H1 (cell line): ENCODE results near the gene UBTD1. TPM values are rescaled to one million over a fixed set of nuclear protein-coding genes. Genes with fewer than 3 reads are reported as not detected.

ENCODE experiments used
- CTCF ChIA-PET: fragments of 300-600 bp; sonication (Branson Sonifier 250); formaldehyde crosslinking; loops from one replicate; lab custom pipeline; 2021; ENCODE audit not compliant: partially characterized antibody; lab: Charles Lee
- POLR2A ChIA-PET: fragments of 300-600 bp; sonication (Branson Sonifier 250); formaldehyde crosslinking; loops from one replicate; lab custom pipeline; 2021; ENCODE audit warnings: inconsistent platforms; ENCODE audit not compliant: partially characterized antibody; lab: Charles Lee
- DNase-seq, 2 experiments: peaks; one replicate each; pipeline versions ENCODE4 v3.0.0 to v3.0.0-alpha.2; 2010 to 2022; ENCODE audit warnings: low spot score in 2 of 2, low read depth in 1 of 2, mixed read lengths in 1 of 2
- FAIRE-seq: peaks from 2 replicates; lab custom pipeline; 2011; peaks lifted over from hg19 to GRCh38; lab: Jason Lieb, UNC
- H2AFZ ChIP-seq: 2 replicates; pipeline ENCODE4 v1.8.1; 2012; ENCODE audit warnings: low read length, inconsistent platforms
- H2AK5ac ChIP-seq: 2 replicates; pipeline ENCODE4 v1.6.1; 2013; ENCODE audit warnings: low read depth, low read length
- H2BK120ac ChIP-seq: replicated peaks from 2 replicates; pipeline ENCODE3; 2013; ENCODE audit warnings: low read depth, low read length, inconsistent platforms
- H2BK12ac ChIP-seq: 2 replicates; pipeline ENCODE4 v1.6.1; 2013; ENCODE audit warnings: low read depth, low read length
- H2BK15ac ChIP-seq: 2 replicates; pipeline ENCODE4 v1.6.1; 2013; ENCODE audit warnings: low read length
- H2BK20ac ChIP-seq: 2 replicates; pipeline ENCODE4 v1.6.1; 2013; ENCODE audit warnings: low read length
- H2BK5ac ChIP-seq: 2 replicates; pipeline ENCODE4 v1.6.1; 2013; ENCODE audit warnings: low read depth, low read length
- H3K14ac ChIP-seq: 2 replicates; pipeline ENCODE4 v1.6.1; 2013; ENCODE audit warnings: inconsistent platforms; ENCODE audit not compliant: insufficient read length
- H3K18ac ChIP-seq: 2 replicates; pipeline ENCODE4 v1.6.1; 2013; ENCODE audit warnings: low read length; ENCODE audit errors: extremely low read depth
- H3K23ac ChIP-seq: 2 replicates; pipeline ENCODE4 v1.6.1; 2013; ENCODE audit warnings: inconsistent platforms; ENCODE audit not compliant: insufficient read length
- H3K23me2 ChIP-seq: 2 replicates; pipeline ENCODE4 v1.6.1; 2013; ENCODE audit warnings: low read depth, low read length
- H3K27ac ChIP-seq: 2 replicates; pipeline ENCODE4 v1.6.1; 2011; ENCODE audit warnings: low read depth, low read length, inconsistent platforms
- H3K27me3 ChIP-seq, 4 experiments: replicated peaks in 1 of 4; 1 replicate in 1 of 4; 2 replicates in 3 of 4; pipeline versions ENCODE4 v1.6.1 to v1.8.1; 2011 to 2013; ENCODE audit warnings: low read length in 3 of 4, mild to moderate bottlenecking in 3 of 4, inconsistent platforms in 2 of 4, mixed read lengths in 2 of 4, moderate library complexity in 1 of 4; ENCODE audit not compliant: control insufficient read depth in 3 of 4, insufficient read depth in 3 of 4; ENCODE audit errors: extremely low read depth in 1 of 4
- H3K36me3 ChIP-seq, 4 experiments: 2 replicates each; pipeline versions ENCODE4 v1.6.1 to v1.8.1; 2011 to 2013; ENCODE audit warnings: mild to moderate bottlenecking in 4 of 4, low read length in 3 of 4, moderate library complexity in 2 of 4, control low read depth in 1 of 4, inconsistent platforms in 1 of 4; ENCODE audit not compliant: insufficient read depth in 4 of 4, control insufficient read depth in 2 of 4
- H3K4ac ChIP-seq: replicated peaks from 2 replicates; pipeline ENCODE3; 2013; ENCODE audit warnings: low read length, low read depth, mixed read lengths, inconsistent platforms; ENCODE audit not compliant: insufficient read length
- H3K4me1 ChIP-seq, 4 experiments: replicated peaks in 1 of 4; 1 replicate in 1 of 4; 2 replicates in 3 of 4; pipeline versions ENCODE4 v1.6.1 to v1.8.1; 2011 to 2013; ENCODE audit warnings: low read length in 3 of 4, inconsistent platforms in 2 of 4, mixed read lengths in 1 of 4; ENCODE audit not compliant: insufficient read depth in 4 of 4, control insufficient read depth in 3 of 4
- H3K4me2 ChIP-seq, 2 experiments: 2 replicates each; pipeline versions ENCODE4 v1.6.1 to v1.8.1; 2011 to 2013; ENCODE audit warnings: low read depth in 2 of 2, low read length in 2 of 2, control low read depth in 1 of 2, inconsistent platforms in 1 of 2, mild to moderate bottlenecking in 1 of 2; ENCODE audit not compliant: insufficient read depth in 1 of 2
- H3K4me3 ChIP-seq, 4 experiments: fragments of 200-600, 300-600 bp in 1 of 4; sonication (generic), shearing (Covaris generic), sonication (Bioruptor Twin) in 1 of 4; 2 replicates each; pipeline versions ENCODE4 v1.5.1 to v1.8.1; 2011 to 2016; ENCODE audit warnings: low read length in 4 of 4, low read depth in 3 of 4, control low read depth in 2 of 4, inconsistent platforms in 2 of 4, mild to moderate bottlenecking in 2 of 4, mixed read lengths in 1 of 4, moderate library complexity in 1 of 4; ENCODE audit not compliant: insufficient read depth in 2 of 4; ENCODE audit errors: extremely low read depth in 1 of 4
- H3K56ac ChIP-seq: replicated peaks from 2 replicates; pipeline ENCODE3; 2013; ENCODE audit warnings: low read depth, mild to moderate bottlenecking, mixed read lengths, low read length, inconsistent platforms; ENCODE audit not compliant: insufficient read length
- H3K79me1 ChIP-seq: 2 replicates; pipeline ENCODE4 v1.6.1; 2013; ENCODE audit warnings: low read depth, low read length, control low read depth
- H3K79me2 ChIP-seq, 2 experiments: 2 replicates each; pipeline versions ENCODE4 v1.6.1 to v1.8.1; 2012 to 2013; ENCODE audit warnings: low read length in 2 of 2, mild to moderate bottlenecking in 2 of 2, inconsistent platforms in 1 of 2; ENCODE audit not compliant: insufficient read depth in 2 of 2, control insufficient read depth in 1 of 2
- H3K9ac ChIP-seq, 4 experiments: replicated peaks in 1 of 4; 1 replicate in 1 of 4; 2 replicates in 3 of 4; pipeline versions ENCODE4 v1.6.1 to v1.8.1; 2011 to 2013; ENCODE audit warnings: low read depth in 3 of 4, low read length in 3 of 4, control low read depth in 2 of 4, mild to moderate bottlenecking in 2 of 4, moderate library complexity in 2 of 4, inconsistent platforms in 1 of 4; ENCODE audit errors: extremely low read depth in 1 of 4
- H3K9me3 ChIP-seq, 2 experiments: 2 replicates each; pipeline versions ENCODE4 v1.6.1 to v1.8.1; 2012 to 2013; ENCODE audit warnings: mild to moderate bottlenecking in 2 of 2, moderate library complexity in 2 of 2, control low read depth in 1 of 2, inconsistent platforms in 1 of 2, low read depth in 1 of 2, low read length in 1 of 2, mixed read lengths in 1 of 2; ENCODE audit not compliant: insufficient read depth in 2 of 2
- H4K20me1 ChIP-seq, 2 experiments: replicated peaks in 1 of 2; 2 replicates each; pipeline versions ENCODE3 to v1.8.1; 2011 to 2013; ENCODE audit warnings: inconsistent platforms in 2 of 2, low read length in 2 of 2, mild to moderate bottlenecking in 1 of 2; ENCODE audit not compliant: insufficient read depth in 2 of 2, control insufficient read depth in 1 of 2
- H4K5ac ChIP-seq: 2 replicates; pipeline ENCODE4 v1.6.1; 2013; ENCODE audit warnings: low read length, low read depth, mixed read lengths, inconsistent platforms; ENCODE audit not compliant: insufficient read length
- H4K8ac ChIP-seq: 2 replicates; pipeline ENCODE4 v1.8.0; 2013; ENCODE audit warnings: mild to moderate bottlenecking, moderate library complexity, low read length, inconsistent platforms; ENCODE audit not compliant: insufficient read depth; ENCODE audit errors: extremely low read depth
- H4K91ac ChIP-seq: replicated peaks from 2 replicates; pipeline ENCODE3; 2013; ENCODE audit warnings: low read length, mixed read lengths, inconsistent platforms; ENCODE audit not compliant: insufficient read length
- PHF8 ChIP-seq: fragments of 200-600 bp; sonication (generic); conservative IDR thresholded peaks from 2 replicates; pipeline ENCODE4 v1.7.1; 2012; ENCODE audit warnings: low read depth, mild to moderate bottlenecking, inconsistent platforms, low read length, moderate library complexity
- WGBS, 2 experiments: shearing (Covaris generic) in 1 of 2; methylation state at CpG; one replicate each; pipeline versions ENCODE4 v1.1.6 to v1.1.7; 2013 to 2015; ENCODE audit warnings: low lambda C conversion rate in 2 of 2, mixed read lengths in 2 of 2, inconsistent platforms in 1 of 2, low coverage in 1 of 2, missing lambda C conversion rate in 1 of 2; ENCODE audit not compliant: insufficient replicate concordance in 2 of 2, insufficient coverage in 1 of 2, insufficient read length in 1 of 2; ENCODE audit errors: extremely low coverage in 1 of 2, missing lambda C conversion rate in 1 of 2; 5-methylcytosine and 5-hydroxymethylcytosine counted together
- polyA plus RNA-seq, 7 experiments: library from polyadenylated mRNA; depleted of rRNA in 3 of 7; stranded (reverse) in 5 of 7; unstranded in 2 of 7; fragments of >200 nt in 5 of 7; fragments of 200-250 nt in 2 of 7; gene quantifications; 1 replicate in 5 of 7; 2 replicates in 1 of 7; 4 replicates in 1 of 7; pipeline versions ENCODE4 v1.2.1 to v1.2.3, GENCODE V29; 2011 to 2013; ENCODE audit warnings: missing spikeins in 2 of 7, mixed read lengths in 2 of 7
- total RNA-seq: library from RNA; stranded (reverse); fragmentation: NEBNext Ultra II Directional; extraction: Animal tissue kit (Norgen Biotek cat#: 25700); gene quantifications from 2 replicates; pipeline ENCODE4 v1.2.1, GENCODE V29; 2021

UBTD1 gene
- total and polyA plus RNA-seq, 2 of the 8 experiments (the other 6 are each of a cell fraction or from before 2014, with no cell fraction given) = 22.3 to 36.2 TPM

DNA sequence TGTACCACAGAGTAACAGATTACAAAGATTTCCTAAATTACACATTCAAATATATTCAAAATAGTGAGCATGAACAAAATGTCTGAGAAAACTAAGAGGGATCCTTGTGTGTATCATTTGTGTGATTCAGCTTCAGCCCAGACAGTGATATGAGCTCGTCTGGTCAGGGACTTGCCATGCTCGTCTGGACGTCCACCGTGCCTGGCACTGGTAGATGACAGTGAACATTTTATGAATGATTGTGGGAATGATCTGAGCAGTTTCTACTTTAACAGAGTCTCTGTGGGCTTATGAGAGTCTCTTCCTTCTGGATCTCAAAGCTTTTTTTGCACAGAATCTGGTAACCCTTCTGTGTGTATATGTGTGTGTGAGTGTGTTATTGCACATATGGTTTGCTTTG, 39.7 kb downstream of the UBTD1 start:
- Histone ChIP-seq H2AK5ac (peak overlapping the region; percentile 26; the same call in 1 of the 2 replicates), H3K36me3 (no peaks in the 10 kb centered on the region), H4K91ac (peak overlapping the region; percentile 46), H4K20me1 (no peaks in the 10 kb centered on the region), H3K23me2 (no peaks in the 10 kb centered on the region), H2BK120ac (no peak overlapping the region), H3K4me2 (no peak overlapping the region), H3K4ac (no peak overlapping the region), H2BK5ac (no peak overlapping the region; the same call in 1 of the 2 replicates), H3K79me1 (peaks cover 2% of the 10 kb centered on the region), H3K23ac (no peak overlapping the region), H3K27ac (0 out of 2 replicates have a peak overlapping the region, but pooled peaks have one; percentile 13), H2BK20ac (no peak overlapping the region), H3K9me3 (no peaks in the 10 kb centered on the region), H3K4me1 (peaks cover 0 to 21% (median 9%) of the 10 kb centered on the region in 4 experiments; a peak in 6 of 7 replicates), H2BK15ac (no peak overlapping the region), H3K79me2 (peaks cover 0 to 6% of the 10 kb centered on the region in 2 experiments; a peak in 1 of 4 replicates), H2BK12ac (no peak overlapping the region), H3K18ac (no peak overlapping the region), H3K27me3 (no peaks in the 10 kb centered on the region), H3K14ac (no peak overlapping the region)
- FAIRE-seq (no peak), DNase-seq (no peak)
- POLR2A ChIA-PET = interaction anchor here (0.8 to 2.1 kb wide), 5 partner anchors 9 to 85 kb away, joined by 3 to 6 read pairs (median 4); no protein-coding TSS in a partner anchor
- no peak for TF ChIP-seq PHF8
- TF ChIP-seq, all 59 proteins: peak for 0
- Histone ChIP-seq H4K5ac (no peak overlapping the region), H3K56ac (no peak overlapping the region), H3K9ac (no peak overlapping the region; a peak in 1 of 7 replicates), H2AFZ (no peak overlapping the region), H4K8ac (no peak overlapping the region), H3K4me3 (no peak overlapping the region)
- CTCF ChIA-PET = interaction anchor here (1.1 to 14.7 kb wide), 12 partner anchors 14 to 171 kb away, joined by 3 to 388 read pairs (median 5); partner anchors contain the start of genes ANKRD2 and C10orf62
- 88% methylated on average over 4 of the region's 4 CpGs; no CpG with 5 or more reads in 1 of the 2 experiments for WGBS, 2 experiments
